ENCODE data around the gene CRYL1. TPM values are rescaled to one million over a fixed set of nuclear protein-coding genes. Genes with fewer than 3 reads are reported as not detected.

CRYL1 gene
- total and polyA plus RNA-seq, 2 of the 8 experiments (the other 6 are each of a cell fraction or from before 2014, with no cell fraction given): 1.9 to 6.4 TPM

DNA sequence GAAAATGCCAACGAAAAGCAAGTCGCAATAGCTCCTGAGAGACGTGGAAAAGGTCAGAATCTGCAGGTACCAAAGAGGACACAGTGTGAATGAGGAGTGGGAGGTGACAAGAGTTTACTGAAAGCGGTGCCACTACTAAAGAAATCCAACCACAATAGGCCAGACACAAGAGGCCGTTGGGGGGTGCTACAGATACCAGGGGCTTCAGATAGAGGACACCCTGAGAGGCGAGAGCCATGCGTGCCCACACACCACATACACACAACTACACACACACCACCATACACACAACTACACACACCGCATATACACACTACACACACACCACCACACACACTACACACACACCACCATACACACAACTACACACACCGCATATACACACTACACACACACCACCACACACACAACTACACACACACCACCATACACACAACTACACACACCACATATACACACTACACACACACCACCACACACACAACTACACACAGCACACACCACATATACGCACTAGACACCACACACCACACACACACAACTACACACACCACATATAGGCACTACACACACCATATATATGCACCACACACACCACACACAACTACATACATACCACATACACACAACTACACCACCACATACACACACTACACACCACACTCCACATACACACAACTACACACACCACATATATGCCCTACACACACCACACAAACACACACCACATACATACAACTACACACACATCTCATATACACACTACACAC is 28.5 kb downstream of the CRYL1 start (continued):
- TF ChIP-seq, protein P1, sequence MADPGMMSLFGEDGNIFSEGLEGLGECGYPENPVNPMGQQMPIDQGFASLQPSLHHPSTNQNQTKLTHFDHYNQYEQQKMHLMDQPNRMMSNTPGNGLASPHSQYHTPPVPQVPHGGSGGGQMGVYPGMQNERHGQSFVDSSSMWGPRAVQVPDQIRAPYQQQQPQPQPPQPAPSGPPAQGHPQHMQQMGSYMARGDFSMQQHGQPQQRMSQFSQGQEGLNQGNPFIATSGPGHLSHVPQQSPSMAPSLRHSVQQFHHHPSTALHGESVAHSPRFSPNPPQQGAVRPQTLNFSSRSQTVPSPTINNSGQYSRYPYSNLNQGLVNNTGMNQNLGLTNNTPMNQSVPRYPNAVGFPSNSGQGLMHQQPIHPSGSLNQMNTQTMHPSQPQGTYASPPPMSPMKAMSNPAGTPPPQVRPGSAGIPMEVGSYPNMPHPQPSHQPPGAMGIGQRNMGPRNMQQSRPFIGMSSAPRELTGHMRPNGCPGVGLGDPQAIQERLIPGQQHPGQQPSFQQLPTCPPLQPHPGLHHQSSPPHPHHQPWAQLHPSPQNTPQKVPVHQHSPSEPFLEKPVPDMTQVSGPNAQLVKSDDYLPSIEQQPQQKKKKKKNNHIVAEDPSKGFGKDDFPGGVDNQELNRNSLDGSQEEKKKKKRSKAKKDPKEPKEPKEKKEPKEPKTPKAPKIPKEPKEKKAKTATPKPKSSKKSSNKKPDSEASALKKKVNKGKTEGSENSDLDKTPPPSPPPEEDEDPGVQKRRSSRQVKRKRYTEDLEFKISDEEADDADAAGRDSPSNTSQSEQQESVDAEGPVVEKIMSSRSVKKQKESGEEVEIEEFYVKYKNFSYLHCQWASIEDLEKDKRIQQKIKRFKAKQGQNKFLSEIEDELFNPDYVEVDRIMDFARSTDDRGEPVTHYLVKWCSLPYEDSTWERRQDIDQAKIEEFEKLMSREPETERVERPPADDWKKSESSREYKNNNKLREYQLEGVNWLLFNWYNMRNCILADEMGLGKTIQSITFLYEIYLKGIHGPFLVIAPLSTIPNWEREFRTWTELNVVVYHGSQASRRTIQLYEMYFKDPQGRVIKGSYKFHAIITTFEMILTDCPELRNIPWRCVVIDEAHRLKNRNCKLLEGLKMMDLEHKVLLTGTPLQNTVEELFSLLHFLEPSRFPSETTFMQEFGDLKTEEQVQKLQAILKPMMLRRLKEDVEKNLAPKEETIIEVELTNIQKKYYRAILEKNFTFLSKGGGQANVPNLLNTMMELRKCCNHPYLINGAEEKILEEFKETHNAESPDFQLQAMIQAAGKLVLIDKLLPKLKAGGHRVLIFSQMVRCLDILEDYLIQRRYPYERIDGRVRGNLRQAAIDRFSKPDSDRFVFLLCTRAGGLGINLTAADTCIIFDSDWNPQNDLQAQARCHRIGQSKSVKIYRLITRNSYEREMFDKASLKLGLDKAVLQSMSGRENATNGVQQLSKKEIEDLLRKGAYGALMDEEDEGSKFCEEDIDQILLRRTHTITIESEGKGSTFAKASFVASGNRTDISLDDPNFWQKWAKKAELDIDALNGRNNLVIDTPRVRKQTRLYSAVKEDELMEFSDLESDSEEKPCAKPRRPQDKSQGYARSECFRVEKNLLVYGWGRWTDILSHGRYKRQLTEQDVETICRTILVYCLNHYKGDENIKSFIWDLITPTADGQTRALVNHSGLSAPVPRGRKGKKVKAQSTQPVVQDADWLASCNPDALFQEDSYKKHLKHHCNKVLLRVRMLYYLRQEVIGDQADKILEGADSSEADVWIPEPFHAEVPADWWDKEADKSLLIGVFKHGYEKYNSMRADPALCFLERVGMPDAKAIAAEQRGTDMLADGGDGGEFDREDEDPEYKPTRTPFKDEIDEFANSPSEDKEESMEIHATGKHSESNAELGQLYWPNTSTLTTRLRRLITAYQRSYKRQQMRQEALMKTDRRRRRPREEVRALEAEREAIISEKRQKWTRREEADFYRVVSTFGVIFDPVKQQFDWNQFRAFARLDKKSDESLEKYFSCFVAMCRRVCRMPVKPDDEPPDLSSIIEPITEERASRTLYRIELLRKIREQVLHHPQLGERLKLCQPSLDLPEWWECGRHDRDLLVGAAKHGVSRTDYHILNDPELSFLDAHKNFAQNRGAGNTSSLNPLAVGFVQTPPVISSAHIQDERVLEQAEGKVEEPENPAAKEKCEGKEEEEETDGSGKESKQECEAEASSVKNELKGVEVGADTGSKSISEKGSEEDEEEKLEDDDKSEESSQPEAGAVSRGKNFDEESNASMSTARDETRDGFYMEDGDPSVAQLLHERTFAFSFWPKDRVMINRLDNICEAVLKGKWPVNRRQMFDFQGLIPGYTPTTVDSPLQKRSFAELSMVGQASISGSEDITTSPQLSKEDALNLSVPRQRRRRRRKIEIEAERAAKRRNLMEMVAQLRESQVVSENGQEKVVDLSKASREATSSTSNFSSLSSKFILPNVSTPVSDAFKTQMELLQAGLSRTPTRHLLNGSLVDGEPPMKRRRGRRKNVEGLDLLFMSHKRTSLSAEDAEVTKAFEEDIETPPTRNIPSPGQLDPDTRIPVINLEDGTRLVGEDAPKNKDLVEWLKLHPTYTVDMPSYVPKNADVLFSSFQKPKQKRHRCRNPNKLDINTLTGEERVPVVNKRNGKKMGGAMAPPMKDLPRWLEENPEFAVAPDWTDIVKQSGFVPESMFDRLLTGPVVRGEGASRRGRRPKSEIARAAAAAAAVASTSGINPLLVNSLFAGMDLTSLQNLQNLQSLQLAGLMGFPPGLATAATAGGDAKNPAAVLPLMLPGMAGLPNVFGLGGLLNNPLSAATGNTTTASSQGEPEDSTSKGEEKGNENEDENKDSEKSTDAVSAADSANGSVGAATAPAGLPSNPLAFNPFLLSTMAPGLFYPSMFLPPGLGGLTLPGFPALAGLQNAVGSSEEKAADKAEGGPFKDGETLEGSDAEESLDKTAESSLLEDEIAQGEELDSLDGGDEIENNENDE (IDR thresholded peaks at IDR 0.05; ENCODE audit: insufficient replicate concordance, low read length): no peak
- TF ChIP-seq GABPA (IDR thresholded peaks at IDR 0.05; ENCODE audit: borderline replicate concordance, insufficient read depth, low read length) (no peak), CTBP2 (IDR thresholded peaks at IDR 0.05; ENCODE audit: borderline replicate concordance, insufficient read depth, insufficient read length, low read length) (no peak), EP300 (IDR thresholded peaks at IDR 0.05; ENCODE audit: borderline replicate concordance in 1 of 2, low read depth in 2 of 2, low read length in 2 of 2) (no peak)
